ENCODE results near the gene C6orf58.

Gene C6orf58

GRCh38 chr6:127576874-127577273 is at the start of gene C6orf58:
TSS of gene C6orf58 (plus strand) at chr6:127577174. CDS start at chr6:127577186, 12 bp downstream.
- DNase-seq: no peak

- no peak for DNase-seq
These were observed 44.0 kb upstream of the C6orf58 start for GRCh38 chr6:127533011-127533410.

GRCh38 chr6:127533736-127534135 is 43.2 kb upstream of the C6orf58 start:
- no peak for DNase-seq

GRCh38 chr6:127538750-127539264 is 38.2 kb upstream of the C6orf58 start:
- DNase-seq: no peak

GRCh38 chr6:127539272-127539671 is 37.7 kb upstream of the C6orf58 start:
- DNase-seq: peak; percentile 56

- DNase-seq: no peak
These were observed 29.8 kb upstream of the C6orf58 start for GRCh38 chr6:127547215-127547614.

- no peak for DNase-seq
These were observed 28.9 kb upstream of the C6orf58 start for GRCh38 chr6:127547904-127548649.

- no peak for DNase-seq
These were observed 26.6 kb upstream of the C6orf58 start for GRCh38 chr6:127550403-127550802.

GRCh38 chr6:127554435-127555006 is 22.5 kb upstream of the C6orf58 start:
- no peak for DNase-seq

- no peak for DNase-seq
These were observed 15.3 kb upstream of the C6orf58 start for GRCh38 chr6:127561660-127562059.

GRCh38 chr6:127564761-127565160 is 12.2 kb upstream of the C6orf58 start:
- no peak for DNase-seq

- DNase-seq: no peak
These were observed 10.9 kb upstream of the C6orf58 start for GRCh38 chr6:127566119-127566518.

GRCh38 chr6:127566651-127567050 is 10.3 kb upstream of the C6orf58 start:
- DNase-seq: no peak

GRCh38 chr6:127567476-127567875 is 9.5 kb upstream of the C6orf58 start:
- no peak for DNase-seq

- no peak for DNase-seq
These were observed 6.1 kb upstream of the C6orf58 start for GRCh38 chr6:127570739-127571389.

GRCh38 chr6:127578900-127579299 is 1.9 kb downstream of the C6orf58 start:
- no peak for DNase-seq

- no peak for DNase-seq
These were observed 4.6 kb downstream of the C6orf58 start for GRCh38 chr6:127581576-127581975.

GRCh38 chr6:127582777-127583462 is 5.9 kb downstream of the C6orf58 start:
- no peak for DNase-seq

- no peak for DNase-seq
These were observed 8.1 kb downstream of the C6orf58 start for GRCh38 chr6:127585123-127585522.

GRCh38 chr6:127586372-127586771 is 9.4 kb downstream of the C6orf58 start:
- no peak for DNase-seq

GRCh38 chr6:127587875-127588274 is 10.9 kb downstream of the C6orf58 start:
- DNase-seq: no peak

GRCh38 chr6:127589135-127589534 is 12.2 kb downstream of the C6orf58 start:
- no peak for DNase-seq

GRCh38 chr6:127590344-127590743 is 13.4 kb downstream of the C6orf58 start:
- no peak for DNase-seq

Data from DMS79 treated with DMSO at 0.1 percent for 48 hours (cell line).